ENCODE data around the gene ALPK1.

DNA sequence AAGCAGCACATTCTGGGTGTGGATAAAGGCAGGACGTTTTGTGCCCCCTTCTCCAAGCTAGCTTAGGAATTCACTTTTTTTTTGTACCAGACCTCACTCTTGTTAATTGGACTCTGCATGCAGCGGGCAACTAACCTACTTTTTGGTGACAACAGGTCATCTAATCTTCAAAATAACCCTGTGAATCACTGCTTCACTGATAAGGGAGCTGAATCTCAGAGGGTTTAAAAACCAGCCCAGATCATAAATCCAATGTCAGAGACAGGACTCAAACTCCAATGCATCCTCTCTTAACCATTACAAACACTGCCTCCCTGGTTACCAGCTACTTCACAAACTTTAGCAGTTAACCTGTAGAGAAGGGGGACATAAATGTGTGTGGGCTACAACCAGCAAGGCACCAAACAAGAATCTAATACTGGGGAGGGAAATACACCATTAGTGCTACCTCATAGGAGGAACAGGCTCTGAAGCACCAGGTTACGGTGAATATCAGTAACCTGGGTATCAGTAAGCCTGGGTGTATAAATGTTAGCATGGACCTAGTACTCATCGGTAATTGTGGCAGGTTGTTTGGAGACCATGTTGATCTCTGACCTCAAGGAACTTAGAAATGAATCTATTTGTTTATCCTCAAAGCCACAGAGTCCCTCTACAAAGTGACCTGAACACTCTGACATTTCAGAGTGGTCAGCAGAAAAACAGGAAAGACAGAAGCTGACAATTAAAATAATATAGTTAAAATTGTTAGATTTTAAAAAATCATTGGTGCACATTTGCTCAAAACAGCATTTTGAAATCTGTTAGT, 14.1 kb upstream of the ALPK1 start:
- TF ChIP-seq YY1 (IDR thresholded peaks at IDR 0.05) (no peak), CTCF (IDR thresholded peaks at IDR 0.05; ENCODE audit: low read depth, low read length, missing input control) (no peak), JUND (IDR thresholded peaks at IDR 0.05) (no peak), TAF1 (conservative IDR thresholded peaks at IDR 0.05) (no peak), FOXA1 (IDR thresholded peaks at IDR 0.05) (no peak), SP1 (IDR thresholded peaks at IDR 0.05) (no peak), EGR1 (IDR thresholded peaks at IDR 0.05; ENCODE audit: low read depth in 2 of 2) (no peak), GABPA (IDR thresholded peaks at IDR 0.05 in 1 of 2, conservative IDR thresholded peaks at IDR 0.05 in 1 of 2) (no peak), MAX (IDR thresholded peaks at IDR 0.05) (no peak), RXRA (IDR thresholded peaks at IDR 0.05) (no peak), HNF4A (conservative IDR thresholded peaks at IDR 0.05) (peak; percentile 15 to 17)
- TF ChIP-seq, protein P1, sequence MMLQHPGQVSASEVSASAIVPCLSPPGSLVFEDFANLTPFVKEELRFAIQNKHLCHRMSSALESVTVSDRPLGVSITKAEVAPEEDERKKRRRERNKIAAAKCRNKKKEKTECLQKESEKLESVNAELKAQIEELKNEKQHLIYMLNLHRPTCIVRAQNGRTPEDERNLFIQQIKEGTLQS (IDR thresholded peaks at IDR 0.05), result no peak
- TF ChIP-seq, protein P2, sequence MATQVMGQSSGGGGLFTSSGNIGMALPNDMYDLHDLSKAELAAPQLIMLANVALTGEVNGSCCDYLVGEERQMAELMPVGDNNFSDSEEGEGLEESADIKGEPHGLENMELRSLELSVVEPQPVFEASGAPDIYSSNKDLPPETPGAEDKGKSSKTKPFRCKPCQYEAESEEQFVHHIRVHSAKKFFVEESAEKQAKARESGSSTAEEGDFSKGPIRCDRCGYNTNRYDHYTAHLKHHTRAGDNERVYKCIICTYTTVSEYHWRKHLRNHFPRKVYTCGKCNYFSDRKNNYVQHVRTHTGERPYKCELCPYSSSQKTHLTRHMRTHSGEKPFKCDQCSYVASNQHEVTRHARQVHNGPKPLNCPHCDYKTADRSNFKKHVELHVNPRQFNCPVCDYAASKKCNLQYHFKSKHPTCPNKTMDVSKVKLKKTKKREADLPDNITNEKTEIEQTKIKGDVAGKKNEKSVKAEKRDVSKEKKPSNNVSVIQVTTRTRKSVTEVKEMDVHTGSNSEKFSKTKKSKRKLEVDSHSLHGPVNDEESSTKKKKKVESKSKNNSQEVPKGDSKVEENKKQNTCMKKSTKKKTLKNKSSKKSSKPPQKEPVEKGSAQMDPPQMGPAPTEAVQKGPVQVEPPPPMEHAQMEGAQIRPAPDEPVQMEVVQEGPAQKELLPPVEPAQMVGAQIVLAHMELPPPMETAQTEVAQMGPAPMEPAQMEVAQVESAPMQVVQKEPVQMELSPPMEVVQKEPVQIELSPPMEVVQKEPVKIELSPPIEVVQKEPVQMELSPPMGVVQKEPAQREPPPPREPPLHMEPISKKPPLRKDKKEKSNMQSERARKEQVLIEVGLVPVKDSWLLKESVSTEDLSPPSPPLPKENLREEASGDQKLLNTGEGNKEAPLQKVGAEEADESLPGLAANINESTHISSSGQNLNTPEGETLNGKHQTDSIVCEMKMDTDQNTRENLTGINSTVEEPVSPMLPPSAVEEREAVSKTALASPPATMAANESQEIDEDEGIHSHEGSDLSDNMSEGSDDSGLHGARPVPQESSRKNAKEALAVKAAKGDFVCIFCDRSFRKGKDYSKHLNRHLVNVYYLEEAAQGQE (IDR thresholded peaks at IDR 0.05), result no peak
- TF ChIP-seq, protein P3, sequence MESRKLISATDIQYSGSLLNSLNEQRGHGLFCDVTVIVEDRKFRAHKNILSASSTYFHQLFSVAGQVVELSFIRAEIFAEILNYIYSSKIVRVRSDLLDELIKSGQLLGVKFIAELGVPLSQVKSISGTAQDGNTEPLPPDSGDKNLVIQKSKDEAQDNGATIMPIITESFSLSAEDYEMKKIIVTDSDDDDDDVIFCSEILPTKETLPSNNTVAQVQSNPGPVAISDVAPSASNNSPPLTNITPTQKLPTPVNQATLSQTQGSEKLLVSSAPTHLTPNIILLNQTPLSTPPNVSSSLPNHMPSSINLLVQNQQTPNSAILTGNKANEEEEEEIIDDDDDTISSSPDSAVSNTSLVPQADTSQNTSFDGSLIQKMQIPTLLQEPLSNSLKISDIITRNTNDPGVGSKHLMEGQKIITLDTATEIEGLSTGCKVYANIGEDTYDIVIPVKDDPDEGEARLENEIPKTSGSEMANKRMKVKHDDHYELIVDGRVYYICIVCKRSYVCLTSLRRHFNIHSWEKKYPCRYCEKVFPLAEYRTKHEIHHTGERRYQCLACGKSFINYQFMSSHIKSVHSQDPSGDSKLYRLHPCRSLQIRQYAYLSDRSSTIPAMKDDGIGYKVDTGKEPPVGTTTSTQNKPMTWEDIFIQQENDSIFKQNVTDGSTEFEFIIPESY (IDR thresholded peaks at IDR 0.05), result no peak
